Measurements from ENCODE around the gene RHOBTB1. TPM values are rescaled to one million over a fixed set of nuclear protein-coding genes. Genes with fewer than 3 reads are reported as not detected.

The RHOBTB1 gene
- total and polyA plus RNA-seq, 9 of the 15 experiments (the other 6 are each of a cell fraction or from before 2014, with no cell fraction given): 1.7 to 11.7 (median 9.3) TPM

GRCh38 chr10:60977161-60978122 lies 33.5 kb upstream of the RHOBTB1 start (continued):
- TF ChIP-seq ZBTB43 (CRISPR knock-in tag; IDR thresholded peaks at IDR 0.05) (no peak), ZNF449 (CRISPR knock-in tag; IDR thresholded peaks at IDR 0.05) (no peak), KLF16 (IDR thresholded peaks at IDR 0.05) (no peak), HNRNPK (IDR thresholded peaks at IDR 0.05; ENCODE audit: low read depth, low read length, poor library complexity, severe bottlenecking) (no peak), PML (IDR thresholded peaks at IDR 0.05; ENCODE audit: low read length) (no peak), ESRRA (IDR thresholded peaks at IDR 0.05; ENCODE audit: borderline replicate concordance, low read depth) (no peak), ETS2 (tag; IDR thresholded peaks at IDR 0.05; ENCODE audit: borderline replicate concordance, poor library complexity, severe bottlenecking) (no peak), CCNT2 (IDR thresholded peaks at IDR 0.05; ENCODE audit: borderline replicate concordance, extremely low read depth, insufficient read length, low read depth, low read length) (peak; percentile 32), CREB3 (tag; conservative IDR thresholded peaks at IDR 0.05; ENCODE audit: low read depth) (0 out of 2 replicates have a peak, but pooled peaks have one; percentile 55), PHF21A (IDR thresholded peaks at IDR 0.05; ENCODE audit: borderline replicate concordance, low read depth) (no peak), C11orf30 (IDR thresholded peaks at IDR 0.05; ENCODE audit: low read depth) (peak; percentile 44; the same call in 1 of the 2 replicates), SMARCE1 (IDR thresholded peaks at IDR 0.05) (peak; percentile 29; the same call in 1 of the 2 replicates), NCOA4 (IDR thresholded peaks at IDR 0.05; ENCODE audit: partially characterized antibody) (no peak), ZNF23 (CRISPR knock-in tag; IDR thresholded peaks at IDR 0.05) (no peak), TRIM24 (IDR thresholded peaks at IDR 0.05) (no peak)
- TF ChIP-seq, protein P1, sequence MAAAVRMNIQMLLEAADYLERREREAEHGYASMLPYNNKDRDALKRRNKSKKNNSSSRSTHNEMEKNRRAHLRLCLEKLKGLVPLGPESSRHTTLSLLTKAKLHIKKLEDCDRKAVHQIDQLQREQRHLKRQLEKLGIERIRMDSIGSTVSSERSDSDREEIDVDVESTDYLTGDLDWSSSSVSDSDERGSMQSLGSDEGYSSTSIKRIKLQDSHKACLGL (CRISPR knock-in tag; IDR thresholded peaks at IDR 0.05; ENCODE audit: borderline replicate concordance, poor library complexity, severe bottlenecking): no peak
- TF ChIP-seq, protein P2, sequence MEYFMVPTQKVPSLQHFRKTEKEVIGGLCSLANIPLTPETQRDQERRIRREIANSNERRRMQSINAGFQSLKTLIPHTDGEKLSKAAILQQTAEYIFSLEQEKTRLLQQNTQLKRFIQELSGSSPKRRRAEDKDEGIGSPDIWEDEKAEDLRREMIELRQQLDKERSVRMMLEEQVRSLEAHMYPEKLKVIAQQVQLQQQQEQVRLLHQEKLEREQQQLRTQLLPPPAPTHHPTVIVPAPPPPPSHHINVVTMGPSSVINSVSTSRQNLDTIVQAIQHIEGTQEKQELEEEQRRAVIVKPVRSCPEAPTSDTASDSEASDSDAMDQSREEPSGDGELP (CRISPR knock-in tag; IDR thresholded peaks at IDR 0.05; ENCODE audit: borderline replicate concordance): no peak

Measured in K562 (cell line).